AG04449 (cell line): Measurements from ENCODE around the gene MARCHF6.

ENCODE experiments used
- CTCF ChIA-PET: fragments of 350-600 bp; formaldehyde crosslinking; extraction: SDS; loops from one replicate; lab custom pipeline; 2021; ENCODE audit warnings: antibody characterized with exemption; lab: Yijun Ruan, JAX
- POLR2A ChIA-PET: fragments of 400-600, 350-600 bp; formaldehyde crosslinking; extraction: SDS; loops from one replicate; lab custom pipeline; 2020; ENCODE audit warnings: antibody characterized with exemption, inconsistent platforms; lab: Yijun Ruan, JAX
- DNase-seq: peaks from one replicate; pipeline ENCODE4 v3.0.0-alpha.2; 2010; ENCODE audit warnings: low read depth, low spot score
- H3K4me3 ChIP-seq: 2 replicates; pipeline ENCODE4 v1.5.1; 2011; ENCODE audit warnings: low read depth, mild to moderate bottlenecking, control low read depth, low read length
- TF ChIP-seq, protein P1 (sequence below): IDR thresholded peaks from one replicate; pipeline ENCODE4 v1.5.1; 2011; ENCODE audit warnings: mild to moderate bottlenecking, moderate library complexity, low read length, control low read depth, inconsistent platforms; ENCODE audit not compliant: insufficient read depth; ENCODE audit errors: missing control alignments

Gene MARCHF6

DNA sequence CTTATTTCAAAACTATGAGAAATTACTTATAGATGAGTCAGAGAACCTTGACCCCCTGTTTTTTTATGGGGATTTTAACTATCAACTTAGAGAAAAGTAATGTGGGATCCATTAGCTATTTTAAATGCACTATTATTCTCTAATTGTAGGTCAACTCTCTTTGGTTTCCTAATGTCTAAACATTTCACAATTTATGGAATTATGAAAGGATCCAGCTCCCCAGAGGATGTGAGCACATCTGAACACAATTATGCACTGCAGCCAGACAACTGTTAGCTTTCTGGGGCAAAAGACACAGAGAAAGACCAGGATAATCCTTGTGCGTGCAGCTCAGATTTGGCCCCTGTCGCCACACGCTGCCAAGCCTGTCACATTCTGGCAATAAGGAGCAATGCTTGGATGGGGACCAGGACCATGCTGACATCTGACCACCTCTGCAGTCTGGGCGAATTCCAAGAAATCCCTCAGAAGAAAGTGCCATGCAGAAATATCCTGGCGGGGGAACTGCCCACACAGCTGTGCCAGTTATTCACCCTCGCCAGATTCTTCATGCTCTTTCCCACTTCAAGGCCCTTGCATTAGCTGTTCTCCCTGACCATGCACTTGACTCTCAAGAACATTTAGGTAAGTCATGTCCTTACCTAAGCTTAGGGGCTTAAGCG, 23.5 kb upstream of the MARCHF6 start:
- peak overlapping the region; percentile 18; the same call in 1 of the 2 replicates for H3K4me3 ChIP-seq
- peak; percentile 53 for DNase-seq
- CTCF ChIA-PET: interaction anchor here (1.1 to 2.6 kb wide), 4 partner anchors 21 to 93 kb away, joined by 3 to 12 read pairs (median 4); no protein-coding TSS in a partner anchor
- POLR2A ChIA-PET: interaction anchor here (0.6 to 1.8 kb wide), 2 partner anchors 23 to 27 kb away, joined by 3 to 10 read pairs; partner anchors contain the start of gene MARCHF6
- TF ChIP-seq, protein P1, sequence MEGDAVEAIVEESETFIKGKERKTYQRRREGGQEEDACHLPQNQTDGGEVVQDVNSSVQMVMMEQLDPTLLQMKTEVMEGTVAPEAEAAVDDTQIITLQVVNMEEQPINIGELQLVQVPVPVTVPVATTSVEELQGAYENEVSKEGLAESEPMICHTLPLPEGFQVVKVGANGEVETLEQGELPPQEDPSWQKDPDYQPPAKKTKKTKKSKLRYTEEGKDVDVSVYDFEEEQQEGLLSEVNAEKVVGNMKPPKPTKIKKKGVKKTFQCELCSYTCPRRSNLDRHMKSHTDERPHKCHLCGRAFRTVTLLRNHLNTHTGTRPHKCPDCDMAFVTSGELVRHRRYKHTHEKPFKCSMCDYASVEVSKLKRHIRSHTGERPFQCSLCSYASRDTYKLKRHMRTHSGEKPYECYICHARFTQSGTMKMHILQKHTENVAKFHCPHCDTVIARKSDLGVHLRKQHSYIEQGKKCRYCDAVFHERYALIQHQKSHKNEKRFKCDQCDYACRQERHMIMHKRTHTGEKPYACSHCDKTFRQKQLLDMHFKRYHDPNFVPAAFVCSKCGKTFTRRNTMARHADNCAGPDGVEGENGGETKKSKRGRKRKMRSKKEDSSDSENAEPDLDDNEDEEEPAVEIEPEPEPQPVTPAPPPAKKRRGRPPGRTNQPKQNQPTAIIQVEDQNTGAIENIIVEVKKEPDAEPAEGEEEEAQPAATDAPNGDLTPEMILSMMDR: no peak

DNA sequence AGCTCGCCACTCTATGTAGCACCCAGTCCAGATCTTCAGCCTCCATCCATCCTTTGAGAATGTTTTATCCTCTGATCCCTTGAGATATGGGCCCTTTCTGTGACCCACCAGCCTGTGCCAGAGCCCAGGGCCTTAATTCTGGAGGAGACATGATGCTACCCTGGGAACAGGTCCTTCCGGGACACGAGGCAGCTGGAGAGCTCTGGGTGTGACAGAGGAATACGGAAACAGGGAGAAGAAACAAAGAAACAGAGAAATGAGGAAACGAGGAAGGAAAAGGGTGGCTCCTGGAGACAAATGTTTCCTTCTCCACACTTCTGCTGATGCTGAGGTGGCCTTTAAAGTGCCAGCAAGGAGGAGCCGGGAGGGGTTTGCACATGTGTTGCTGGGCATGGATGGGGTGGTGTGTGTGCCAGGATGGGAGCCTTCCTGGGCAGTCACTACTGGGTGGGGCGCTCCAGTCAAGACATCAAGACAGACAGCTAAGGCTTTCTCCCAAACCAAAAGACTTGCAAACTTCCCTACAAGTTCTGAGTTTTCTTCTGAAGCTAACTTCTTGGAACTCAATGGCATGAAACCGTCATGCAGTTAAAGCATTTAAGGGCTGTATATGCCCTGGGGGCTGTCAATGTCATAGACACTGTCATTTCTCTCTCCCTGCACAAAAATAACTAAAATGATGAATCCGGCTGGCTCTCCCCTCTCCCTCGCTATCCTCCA, 22.8 kb upstream of the MARCHF6 start:
- CTCF ChIA-PET: interaction anchor here (1.1 to 2.6 kb wide), 4 partner anchors 22 to 93 kb away, joined by 3 to 12 read pairs (median 4); no protein-coding TSS in a partner anchor
- POLR2A ChIA-PET: interaction anchor here (1.8 kb wide), 1 partner anchor 23 kb away, joined by 10 read pairs; the partner anchor contains the start of gene MARCHF6
- DNase-seq: no peak
- TF ChIP-seq, protein P1: no peak
- H3K4me3 ChIP-seq: no peak overlapping the region

DNA sequence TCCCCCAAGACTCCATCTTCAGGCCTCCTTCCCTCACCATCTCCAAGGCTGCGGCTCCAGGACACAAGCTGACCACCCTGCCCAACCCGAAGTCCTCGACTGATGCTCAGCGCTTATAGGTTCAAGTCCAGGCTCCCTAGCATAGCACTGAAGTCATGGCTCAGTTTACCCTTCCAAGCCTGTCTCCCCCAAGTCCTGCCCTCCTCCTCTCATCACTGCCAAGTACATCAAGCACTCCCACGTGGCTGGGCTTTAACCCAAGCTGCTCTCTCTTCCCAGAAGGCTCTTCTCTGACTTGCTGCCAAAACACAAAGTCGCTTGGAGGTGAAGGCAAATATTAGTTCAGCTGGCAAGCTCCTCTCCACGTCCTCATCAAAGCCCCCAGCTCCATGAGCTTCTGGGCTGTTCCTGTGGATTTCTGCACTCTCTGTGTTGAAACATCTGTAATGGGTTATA, 22.1 kb upstream of the MARCHF6 start:
- peak; percentile 72 for DNase-seq
- ChIA-PET CTCF (interaction anchor here (1.3 to 2.1 kb wide), 2 partner anchors 33 to 47 kb away, joined by 3 to 6 read pairs; no protein-coding TSS in a partner anchor), POLR2A (interaction anchor here (1.2 kb wide), 1 partner anchor 22 kb away, joined by 5 read pairs; the partner anchor contains the start of gene MARCHF6)
- H3K4me3 ChIP-seq: no peak overlapping the region
- TF ChIP-seq, protein P1: no peak

DNA sequence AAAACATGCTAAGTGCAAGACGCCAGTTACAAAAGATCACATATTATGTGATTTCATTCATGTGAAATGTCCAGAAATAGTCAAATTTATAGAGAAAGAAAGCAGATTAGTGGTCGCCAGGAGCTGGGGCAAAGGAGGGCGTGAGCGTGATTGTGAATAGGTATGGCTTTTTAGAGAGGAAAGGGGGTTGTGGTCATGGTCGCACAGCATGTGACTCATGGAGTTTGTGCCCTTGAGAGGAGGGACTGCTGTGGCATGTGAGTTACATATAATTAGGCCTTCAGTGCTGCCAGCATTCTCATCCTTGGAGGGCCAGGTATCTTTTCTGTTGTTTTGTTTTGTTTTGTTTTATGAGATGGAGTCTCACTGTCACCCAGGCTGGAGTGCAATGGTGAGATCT, 21.2 kb upstream of the MARCHF6 start:
- DNase-seq: no peak
- TF ChIP-seq, protein P1: no peak
- no peak overlapping the region for H3K4me3 ChIP-seq
- ChIA-PET CTCF (interaction anchor here (0.6 to 2.1 kb wide), 2 partner anchors 11 to 48 kb away, joined by 3 to 6 read pairs; no protein-coding TSS in a partner anchor), POLR2A (interaction anchor here (1.2 kb wide), 1 partner anchor 21 kb away, joined by 5 read pairs; the partner anchor contains the start of gene MARCHF6)

DNA sequence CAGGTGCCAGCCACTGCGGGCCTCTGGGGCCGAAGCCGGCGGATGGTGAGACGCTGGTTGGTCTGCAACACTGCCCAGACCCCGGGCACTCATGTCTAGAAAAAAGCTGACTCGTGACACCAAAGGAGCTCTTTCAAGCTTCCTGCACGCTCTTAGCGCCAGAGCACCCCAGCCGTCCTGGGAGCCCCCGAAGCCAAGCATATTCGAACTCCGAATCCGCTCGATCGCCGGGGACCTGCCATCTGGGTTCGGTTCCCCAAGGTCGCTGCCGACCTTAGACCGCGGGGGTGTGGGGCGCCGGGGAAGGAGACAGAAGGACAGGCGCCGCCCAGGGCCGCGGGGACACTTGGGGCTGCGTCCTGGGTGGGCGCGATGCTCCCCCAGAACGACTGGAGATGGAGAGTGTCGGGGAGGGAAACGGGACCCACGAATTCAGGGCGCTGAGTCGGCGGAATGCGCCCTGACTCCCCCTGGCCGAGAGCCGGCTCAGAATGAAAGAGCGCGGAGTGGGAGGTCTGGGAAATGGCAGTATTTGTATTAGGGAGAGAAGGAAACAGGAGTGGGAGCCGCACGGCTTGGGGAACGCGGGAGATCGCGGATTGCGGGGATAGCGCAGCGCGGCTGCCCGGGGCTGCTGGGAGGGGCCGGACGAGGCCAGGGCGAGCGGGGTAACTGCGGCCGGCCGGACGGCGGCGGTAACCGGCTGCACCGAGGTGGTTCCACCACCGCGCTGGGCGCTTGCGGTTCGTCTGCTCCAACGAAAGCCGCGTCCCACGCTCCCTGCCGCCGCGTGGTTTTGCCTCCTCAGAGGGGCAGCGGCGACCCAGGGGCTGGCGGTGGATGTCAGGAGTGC, 20.1 kb upstream of the MARCHF6 start:
- TF ChIP-seq, protein P1: peak; percentile 23
- peak overlapping the region; percentile 59 for H3K4me3 ChIP-seq
- CTCF ChIA-PET: interaction anchor here (1.2 to 2.1 kb wide), 2 partner anchors 49 to 50 kb away, joined by 4 to 6 read pairs; no protein-coding TSS in a partner anchor
- POLR2A ChIA-PET: no interaction called here
- no peak for DNase-seq
